GM12892 (cell line): ENCODE data around the gene PDZRN4.

Experiments
- POLR2AphosphoS5 ChIP-seq: IDR thresholded peaks from 2 replicates; pipeline ENCODE4 v1.6.1; 2011; ENCODE audit warnings: low read depth, low read length, control low read depth
- TAF1 ChIP-seq: IDR thresholded peaks from 2 replicates; pipeline ENCODE4 v1.6.1; 2011; ENCODE audit warnings: low read depth, mild to moderate bottlenecking, control low read depth, low read length, borderline replicate concordance

DNA sequence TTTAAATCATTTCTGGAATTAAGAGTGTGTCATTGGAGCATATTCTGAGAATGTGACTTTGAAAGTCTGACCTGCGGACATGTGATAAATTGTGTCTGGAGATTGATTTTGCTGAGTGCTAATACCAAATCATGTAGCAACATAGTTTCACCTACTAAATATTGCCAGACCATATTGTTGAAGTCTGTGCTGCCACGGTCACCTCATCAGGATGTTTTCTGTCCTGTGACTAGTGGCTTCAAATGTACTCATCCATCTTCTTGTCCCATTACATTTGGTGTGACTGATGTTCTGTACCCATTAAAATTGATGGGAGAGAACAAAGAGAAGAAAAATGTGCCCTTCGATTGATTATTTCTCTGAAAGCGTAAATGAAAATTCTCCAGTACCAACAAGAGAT, 265.3 kb downstream of the PDZRN4 start:
- TF ChIP-seq POLR2AphosphoS5 (no peak), TAF1 (no peak)
